Gastrocnemius medialis (tissue), 4 donors: Measurements from ENCODE around the gene HIPK2.

Experiments used
- CTCF ChIP-seq, 5 experiments: fragments of 450-650 bp in 3 of 5; fragments of 200-600 bp in 2 of 5; sonication (generic) in 2 of 5; IDR thresholded peaks in 4 of 5; conservative IDR thresholded peaks in 1 of 5; 1 replicate in 4 of 5; 2 replicates in 1 of 5; pipeline ENCODE4 v1.5.1; 2016 to 2019; ENCODE audit warnings: antibody characterized with exemption in 5 of 5, mild to moderate bottlenecking in 3 of 5, moderate library complexity in 3 of 5
- POLR2A ChIP-seq, 2 donors: fragments of 450-650 bp; IDR thresholded peaks; one replicate each; pipeline ENCODE4 v1.6.1; 2017; ENCODE audit warnings: antibody characterized with exemption in 2 of 2, mild to moderate bottlenecking in 2 of 2, moderate library complexity in 2 of 2

- TF ChIP-seq CTCF (IDR thresholded peaks at IDR 0.05 in 4 of 5, conservative IDR thresholded peaks at IDR 0.05 in 1 of 5) (no peak), POLR2A (IDR thresholded peaks at IDR 0.05) (no peak)
Observed at GRCh38 chr7:139562491-139562890, 215.3 kb downstream of the HIPK2 start.
